Neural progenitor cell (in vitro differentiated cells): ENCODE data around the gene FERD3L.
A peak's percentile ranks its signal among the peaks of the same experiment; 100 is the strongest.

Source experiments
- CTCF ChIP-seq: fragments of 200-600 bp; sonication (generic); IDR thresholded peaks from 2 replicates; pipeline ENCODE4 v1.5.1; 2017; ENCODE audit warnings: antibody characterized with exemption, mild to moderate bottlenecking
- EZH2 ChIP-seq: fragments of 200-600 bp; sonication (generic); IDR thresholded peaks from 2 replicates; pipeline ENCODE4 v1.6.1; 2017; ENCODE audit warnings: antibody characterized with exemption, mild to moderate bottlenecking, moderate library complexity
- EZH2phosphoT487 ChIP-seq: fragments of 200-600 bp; sonication (generic); IDR thresholded peaks from 2 replicates; pipeline ENCODE4 v1.6.1; 2017; ENCODE audit warnings: antibody characterized with exemption

- TF ChIP-seq EZH2 = no peak
- no peak for TF ChIP-seq CTCF
- TF ChIP-seq EZH2phosphoT487 = peak; percentile 16
These were observed 33.5 kb downstream of the FERD3L start for GRCh38 chr7:19111474-19112273.
